SIG-M5 (cell line): ENCODE data around the gene FBXL7.

Source experiments
- DNase-seq: peaks from one replicate; lab custom pipeline; 2025; lab: John Stamatoyannopoulos, UW

The FBXL7 gene

DNA sequence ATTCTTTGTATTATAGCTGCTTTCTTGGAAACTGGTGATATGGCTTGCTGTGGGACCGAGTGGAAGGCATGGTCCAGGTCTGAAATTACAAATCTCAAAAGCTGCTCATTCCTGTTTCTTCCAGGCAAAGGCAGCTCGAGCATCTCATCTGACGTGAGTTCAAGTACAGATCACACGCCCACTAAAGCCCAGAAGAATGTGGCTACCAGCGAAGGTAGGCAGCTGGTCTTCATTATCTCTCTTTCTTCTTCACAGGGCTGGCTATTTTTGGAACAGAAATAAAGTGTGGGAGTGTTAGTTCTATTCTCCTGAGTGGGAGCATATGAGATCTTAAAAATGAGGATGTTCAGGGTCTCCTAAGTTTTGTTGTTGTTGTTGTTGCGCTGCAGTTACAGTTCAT is 115.9 kb downstream of the FBXL7 start:
- no peak for DNase-seq

- DNase-seq, result no peak
These were observed 119.0 kb downstream of the FBXL7 start for GRCh38 chr5:15618938-15619337.

GRCh38 chr5:15620501-15620900 is 120.5 kb downstream of the FBXL7 start:
- no peak for DNase-seq

DNA sequence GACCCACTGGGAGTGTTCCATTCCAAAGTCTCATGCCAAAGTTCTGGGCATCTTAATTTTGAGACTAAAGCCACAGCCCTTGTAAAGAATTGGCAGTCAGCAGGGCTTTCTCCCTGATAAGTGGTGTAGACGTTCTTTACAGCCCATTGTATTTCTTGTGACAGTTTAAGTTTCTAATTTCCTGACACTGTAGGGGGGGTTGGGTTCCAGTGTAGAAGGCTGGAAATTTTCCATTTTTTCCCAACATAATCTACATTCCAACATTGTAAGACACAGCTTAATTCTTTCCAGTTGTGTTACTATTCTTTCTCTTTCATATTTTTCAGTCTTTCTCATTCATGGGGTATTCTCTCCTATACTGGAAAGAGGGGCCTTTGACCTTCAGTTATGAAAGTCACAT is 121.1 kb downstream of the FBXL7 start:
- DNase-seq, result no peak

DNA sequence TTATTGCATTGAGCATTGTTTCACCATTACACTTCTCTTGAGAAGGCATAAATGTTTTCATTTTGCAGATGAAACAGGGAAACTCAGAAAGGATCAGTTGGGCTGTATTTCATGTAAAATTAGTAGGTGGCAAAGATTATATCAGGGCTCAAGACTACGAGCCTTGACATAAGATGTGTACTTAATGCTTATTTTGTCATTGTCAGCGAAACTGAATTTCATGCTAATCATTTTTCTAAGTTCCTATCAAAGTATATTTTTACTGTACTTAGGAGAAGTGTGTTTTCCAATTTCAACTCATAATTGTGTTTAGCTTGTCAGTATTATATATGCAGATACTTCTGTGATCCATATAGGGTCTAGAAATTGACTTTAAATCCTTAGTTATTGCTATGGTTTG is 123.8 kb downstream of the FBXL7 start:
- no peak for DNase-seq

- no peak for DNase-seq
These were observed 127.1 kb downstream of the FBXL7 start for GRCh38 chr5:15627109-15627508.

DNA sequence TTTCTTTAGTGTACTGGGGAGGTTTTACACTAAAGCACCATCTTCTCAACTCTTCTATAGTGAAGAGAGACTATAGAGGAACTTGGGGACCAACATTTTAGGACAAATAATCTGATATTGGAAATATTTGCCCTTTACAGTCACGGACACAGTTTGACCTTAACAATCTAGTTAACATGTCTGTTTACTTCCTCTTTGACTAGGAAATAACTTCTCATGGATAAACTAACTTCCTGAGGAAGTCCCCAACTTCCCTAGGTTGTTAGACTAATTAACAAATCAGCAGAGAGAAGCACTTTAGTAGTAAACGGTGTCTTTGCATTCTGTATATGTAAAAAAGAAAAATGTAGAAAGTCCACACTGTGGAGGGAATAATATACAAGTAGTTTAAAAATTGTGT is 127.7 kb downstream of the FBXL7 start:
- no peak for DNase-seq

GRCh38 chr5:15630441-15630840 is 130.5 kb downstream of the FBXL7 start:
- no peak for DNase-seq

DNA sequence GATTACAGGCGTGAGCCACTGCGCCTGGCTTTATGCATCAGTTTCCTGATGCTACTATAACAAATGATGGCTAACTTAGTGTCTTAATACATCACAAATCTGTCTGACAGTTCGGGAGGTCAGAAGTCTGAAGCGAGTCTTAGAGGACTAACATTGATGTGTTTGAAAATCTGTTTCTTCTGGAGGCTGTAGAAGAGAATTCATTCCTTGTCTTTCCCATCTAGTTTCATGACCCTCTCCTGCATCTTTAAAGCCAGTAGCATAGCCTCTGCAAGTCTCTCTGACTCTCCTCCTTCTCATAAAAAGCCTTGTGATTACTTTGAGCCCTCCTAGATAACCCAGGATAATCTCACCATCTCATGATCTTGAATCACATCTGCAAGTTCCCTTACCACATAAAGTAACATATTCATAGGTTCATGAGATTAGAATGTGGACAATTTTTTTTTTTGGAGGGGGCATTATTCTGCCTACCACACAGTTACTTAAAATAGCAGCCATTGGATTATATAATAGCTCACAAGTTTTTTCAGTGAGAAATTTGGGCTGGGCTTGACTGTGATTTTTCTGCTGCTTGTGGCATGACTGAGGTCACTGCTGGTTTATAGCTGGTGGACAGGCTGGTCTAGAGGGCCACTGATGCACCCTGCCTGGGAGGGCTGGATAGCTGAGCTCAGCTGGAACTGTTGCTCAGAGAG is 134.8 kb downstream of the FBXL7 start:
- no peak for DNase-seq

- no peak for DNase-seq
These were observed 135.3 kb downstream of the FBXL7 start for GRCh38 chr5:15635289-15635616.

- no peak for DNase-seq
These were observed 137.4 kb downstream of the FBXL7 start for GRCh38 chr5:15637345-15637744.

- no peak for DNase-seq
These were observed 137.9 kb downstream of the FBXL7 start for GRCh38 chr5:15637886-15638285.

GRCh38 chr5:15638296-15638695 is 138.3 kb downstream of the FBXL7 start:
- no peak for DNase-seq

DNA sequence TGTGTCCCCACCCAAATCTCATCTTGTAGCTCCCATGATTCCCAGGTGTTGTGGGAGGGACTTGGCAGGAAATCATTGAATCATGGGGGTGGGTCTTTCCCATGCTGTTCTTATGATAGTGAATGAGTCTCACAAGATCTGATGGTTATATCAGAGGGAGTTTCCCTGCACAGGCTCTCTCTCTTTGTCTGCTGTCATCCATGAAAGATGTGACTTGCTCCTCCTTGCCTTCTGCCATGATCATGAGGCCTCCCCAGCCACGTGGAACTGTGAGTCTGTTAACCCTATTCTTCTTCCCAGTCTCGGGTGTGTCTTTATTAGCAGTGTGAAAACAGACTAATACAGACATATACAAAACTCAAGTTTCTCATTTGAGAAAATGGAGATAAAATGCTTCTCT is 139.3 kb downstream of the FBXL7 start:
- DNase-seq, result no peak

DNA sequence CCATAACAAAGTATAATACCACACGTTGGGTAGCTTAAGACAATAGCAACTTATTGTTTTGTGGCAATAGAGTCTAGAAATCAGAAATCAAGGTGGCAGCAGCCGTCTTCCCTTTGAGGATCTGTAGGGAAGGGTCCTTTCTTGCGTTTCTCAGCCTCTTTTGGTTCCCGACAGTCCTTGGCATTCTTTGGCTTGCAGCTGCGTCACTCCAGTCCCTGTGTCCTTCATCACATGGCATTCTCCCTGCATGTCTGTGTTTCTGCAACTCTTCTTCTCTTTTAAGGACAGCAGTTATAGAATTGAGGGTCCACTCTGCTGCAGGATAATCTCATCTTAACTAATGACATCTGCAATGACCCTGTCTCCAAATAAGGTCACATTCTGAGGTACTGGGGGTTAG is 140.1 kb downstream of the FBXL7 start:
- no peak for DNase-seq

DNA sequence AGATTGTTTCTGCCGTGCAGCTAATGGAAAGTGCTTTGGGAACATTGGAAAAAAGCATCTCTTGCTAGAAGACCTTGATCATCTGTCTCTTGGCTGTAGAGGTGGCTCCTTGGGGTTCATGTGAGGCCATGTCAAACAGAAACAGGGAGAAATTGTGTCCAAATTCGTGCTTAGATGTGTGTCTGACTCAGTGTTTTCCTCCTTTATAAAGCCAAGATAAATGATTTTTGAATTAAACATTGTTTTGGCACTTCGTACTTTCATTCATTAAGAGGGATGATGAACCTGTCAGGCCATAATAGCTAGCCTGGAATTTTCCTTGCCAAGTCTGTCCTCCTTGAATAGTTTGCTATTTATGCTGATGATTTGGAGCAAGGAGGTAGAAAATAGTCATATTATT is 143.8 kb downstream of the FBXL7 start:
- no peak for DNase-seq

- no peak for DNase-seq
These were observed 145.6 kb downstream of the FBXL7 start for GRCh38 chr5:15645381-15646160.

DNA sequence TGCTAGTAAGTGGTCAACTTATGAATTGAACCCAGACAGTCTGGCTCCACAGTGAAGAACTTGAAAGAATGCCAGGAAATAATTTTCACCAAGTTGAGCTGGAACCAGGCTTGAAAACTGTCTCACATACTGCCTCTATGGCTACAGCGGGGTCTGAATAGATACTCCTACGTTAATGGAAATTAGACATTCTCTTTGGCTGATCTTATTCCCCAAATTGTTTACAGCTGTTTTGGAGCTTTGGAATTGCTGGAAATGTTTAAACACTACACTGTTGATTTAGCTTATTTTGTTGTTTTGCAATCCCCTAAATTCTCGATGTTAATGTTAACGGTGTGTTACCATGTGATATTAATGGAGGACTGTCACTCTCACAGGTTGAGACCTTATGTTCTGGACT is 146.4 kb downstream of the FBXL7 start:
- DNase-seq, result no peak

- DNase-seq, result no peak
These were observed 147.3 kb downstream of the FBXL7 start for GRCh38 chr5:15647251-15647650.

DNA sequence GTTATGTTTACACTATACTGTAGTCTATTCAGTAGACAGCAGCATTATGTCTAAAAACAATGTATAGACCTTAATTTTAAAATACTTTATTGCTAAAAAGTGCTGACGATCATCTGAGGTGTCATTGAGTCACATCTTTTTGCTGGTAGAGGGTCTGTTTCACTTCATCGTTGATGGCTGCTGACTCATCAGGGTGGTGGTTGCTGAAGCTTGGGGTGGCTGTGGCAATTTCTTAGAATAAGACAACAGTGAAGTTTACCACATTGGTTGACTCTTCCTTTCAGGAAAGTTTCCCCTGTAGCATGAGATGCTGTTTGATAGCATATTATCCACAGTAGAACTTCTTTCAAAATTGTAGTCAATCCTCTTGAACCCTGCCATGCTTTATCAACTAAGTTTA is 150.3 kb downstream of the FBXL7 start:
- DNase-seq, result no peak

DNA sequence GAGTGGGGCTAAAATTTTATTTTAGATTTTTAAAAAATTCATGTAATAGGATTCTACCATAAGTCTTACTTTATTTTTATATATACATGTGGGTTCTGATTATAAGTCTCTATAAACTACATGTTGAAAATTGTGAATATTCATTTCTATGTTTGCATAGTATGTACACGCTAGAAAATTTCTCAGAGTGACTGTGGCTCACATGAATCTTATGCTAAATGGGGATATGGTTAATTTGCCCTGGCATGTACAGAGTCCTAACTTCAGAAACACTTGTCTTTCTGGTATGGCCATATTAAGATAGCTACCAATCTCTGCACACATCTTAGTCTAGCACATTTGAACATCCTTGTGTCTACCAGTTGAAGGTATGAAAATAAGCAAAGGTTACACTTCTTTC is 154.8 kb downstream of the FBXL7 start:
- DNase-seq, result no peak

DNA sequence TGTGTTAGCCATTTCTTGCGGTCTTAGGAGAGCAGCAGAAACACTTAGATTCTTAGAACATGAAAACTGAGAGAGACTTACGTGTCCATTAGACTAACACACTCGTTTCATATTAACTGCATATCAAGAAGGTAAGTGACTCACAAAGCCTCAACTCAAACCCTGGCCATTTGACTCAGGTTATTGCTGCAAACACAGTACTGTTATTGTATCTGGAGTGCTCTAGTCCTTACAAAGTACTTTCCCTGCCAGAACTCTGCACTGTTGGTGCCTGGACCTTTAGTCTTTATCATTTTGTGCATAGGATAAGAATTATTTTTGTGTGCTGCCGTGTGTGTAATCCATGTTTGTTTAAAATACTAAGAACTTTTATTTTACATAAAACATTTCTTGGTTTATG is 155.7 kb downstream of the FBXL7 start:
- DNase-seq, result no peak

DNA sequence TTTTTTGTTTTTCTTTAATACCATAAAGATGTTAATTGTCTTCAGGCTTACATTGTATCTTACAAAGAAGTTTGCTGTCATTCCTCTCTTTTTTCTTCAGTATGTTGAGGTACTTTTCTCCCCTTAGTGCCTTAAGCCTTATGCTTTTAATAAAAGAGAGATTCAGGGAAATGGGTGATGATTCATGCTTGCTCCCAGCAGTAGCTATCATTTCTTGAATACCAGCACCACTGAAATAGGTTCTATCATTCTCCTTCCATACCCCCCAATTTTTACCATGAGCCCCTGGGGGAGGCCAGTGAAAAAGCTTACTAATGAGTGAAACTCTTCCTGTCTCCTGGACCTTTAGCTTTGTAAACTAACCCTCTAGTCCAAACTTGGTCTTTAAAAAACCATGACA is 165.0 kb downstream of the FBXL7 start:
- no peak for DNase-seq

DNA sequence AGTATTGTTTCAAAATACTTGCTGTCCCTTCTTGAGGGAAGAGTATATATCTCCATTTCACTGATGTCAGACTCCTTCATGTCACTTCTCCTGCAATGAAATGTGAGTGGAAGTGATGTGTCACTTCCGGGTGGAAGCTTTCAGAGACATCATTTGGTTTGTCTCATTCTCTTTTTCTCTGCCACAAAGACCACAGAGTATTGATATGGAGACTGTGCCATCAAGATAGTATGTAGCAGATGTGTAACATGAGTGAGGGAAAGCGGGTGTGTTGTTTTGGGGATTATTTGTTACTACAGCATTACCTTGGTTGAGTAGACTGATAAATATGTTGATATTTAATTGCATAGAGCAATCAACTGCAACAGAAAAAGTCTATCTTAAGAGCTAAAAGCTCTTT is 169.8 kb downstream of the FBXL7 start:
- DNase-seq, result no peak
